ENCODE results near the gene CYFIP1.

CYFIP1 gene

GRCh38 chr15:22868495-22868894, 111.7 kb downstream of the CYFIP1 start:
- no peak for DNase-seq (ENCODE audit: low read depth)

DNA sequence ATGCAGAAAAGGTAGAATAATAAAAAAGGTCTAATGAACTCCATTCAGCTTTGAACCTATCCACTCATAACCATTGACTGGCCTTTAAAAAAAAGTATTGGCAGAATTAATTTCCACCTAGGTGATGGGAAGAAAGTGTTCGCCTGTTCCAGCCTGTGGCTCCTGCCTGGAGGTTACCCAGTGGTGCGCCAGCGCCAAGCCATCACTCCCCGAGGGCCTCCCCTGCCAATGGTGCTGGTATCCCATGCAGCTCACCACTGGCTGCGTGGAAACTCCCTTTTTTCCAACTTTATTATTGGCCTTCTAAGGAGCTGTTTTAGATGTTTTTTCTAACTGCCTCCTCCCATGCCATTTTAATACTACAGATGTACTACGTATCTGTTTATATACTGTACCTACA, 112.3 kb downstream of the CYFIP1 start:
- no peak for DNase-seq (ENCODE audit: low read depth)

GRCh38 chr15:22866079-22866478, 114.1 kb downstream of the CYFIP1 start:
- DNase-seq (ENCODE audit: low read depth) = peak; percentile 87

DNA sequence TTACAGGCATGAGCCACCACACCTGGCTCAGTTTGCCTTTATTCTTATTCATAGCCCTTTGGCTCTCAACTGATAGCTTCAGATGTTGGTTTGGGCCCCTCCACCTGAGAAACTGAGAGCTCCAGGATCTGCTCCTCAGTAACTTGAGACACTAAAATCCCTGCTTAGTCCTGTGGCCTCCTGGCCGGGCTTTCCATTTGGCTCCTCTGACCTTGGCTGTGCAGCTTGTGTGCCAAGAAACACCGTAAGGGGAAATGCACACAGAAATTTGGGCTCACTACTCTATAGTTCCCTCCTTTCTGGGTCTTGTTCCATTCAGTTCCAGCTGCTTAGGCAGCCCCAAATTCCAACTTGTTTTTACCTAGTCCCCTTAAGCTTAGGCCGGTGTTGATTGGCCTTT, 116.8 kb downstream of the CYFIP1 start:
- no peak for DNase-seq (ENCODE audit: low read depth)

DNA sequence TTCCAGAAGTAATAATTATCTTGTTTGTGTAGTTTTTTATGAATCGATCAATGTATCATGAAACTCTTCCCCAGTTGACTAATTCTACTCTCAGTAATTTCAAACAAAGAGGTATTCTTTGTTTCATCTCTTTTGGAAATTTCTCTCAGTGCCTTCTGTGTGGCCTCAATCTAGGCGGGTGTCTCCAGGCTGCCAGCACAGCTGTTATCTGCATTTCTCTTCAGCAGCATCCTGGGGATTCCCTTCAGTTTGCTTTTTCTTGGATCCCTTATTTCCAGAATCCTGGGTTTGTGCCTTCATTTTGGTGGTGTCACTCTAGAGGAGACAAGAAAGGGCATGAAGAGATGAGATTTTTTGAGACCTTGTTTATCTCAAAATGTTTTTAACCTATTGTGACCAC, 119.0 kb downstream of the CYFIP1 start:
- DNase-seq (ENCODE audit: low read depth) = no peak

GRCh38 chr15:22856659-22857058, 123.5 kb downstream of the CYFIP1 start:
- no peak for DNase-seq (ENCODE audit: low read depth)

- no peak for DNase-seq (ENCODE audit: low read depth)
Measured at GRCh38 chr15:22855791-22856190, 124.4 kb downstream of the CYFIP1 start.

DNA sequence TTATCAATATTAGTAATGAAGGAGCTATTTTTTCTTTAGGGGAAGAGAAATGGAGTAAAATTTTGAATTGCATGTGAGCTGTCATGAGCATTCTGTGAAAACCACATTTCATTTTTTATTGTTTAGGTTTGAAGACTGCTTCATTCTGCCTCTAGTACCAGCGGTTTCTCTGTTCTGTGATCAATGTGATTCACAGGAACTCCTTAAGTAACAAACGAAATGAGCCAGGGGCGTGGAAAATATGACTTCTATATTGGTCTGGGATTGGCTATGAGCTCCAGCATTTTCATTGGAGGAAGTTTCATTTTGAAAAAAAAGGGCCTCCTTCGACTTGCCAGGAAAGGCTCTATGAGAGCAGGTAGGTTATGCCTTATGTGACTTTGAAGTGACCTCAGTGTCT, 128.7 kb downstream of the CYFIP1 start:
- no peak for DNase-seq (ENCODE audit: low read depth)

- peak; percentile 76 for DNase-seq (ENCODE audit: low read depth)
Measured at GRCh38 chr15:22850055-22850454, 130.1 kb downstream of the CYFIP1 start.

DNA sequence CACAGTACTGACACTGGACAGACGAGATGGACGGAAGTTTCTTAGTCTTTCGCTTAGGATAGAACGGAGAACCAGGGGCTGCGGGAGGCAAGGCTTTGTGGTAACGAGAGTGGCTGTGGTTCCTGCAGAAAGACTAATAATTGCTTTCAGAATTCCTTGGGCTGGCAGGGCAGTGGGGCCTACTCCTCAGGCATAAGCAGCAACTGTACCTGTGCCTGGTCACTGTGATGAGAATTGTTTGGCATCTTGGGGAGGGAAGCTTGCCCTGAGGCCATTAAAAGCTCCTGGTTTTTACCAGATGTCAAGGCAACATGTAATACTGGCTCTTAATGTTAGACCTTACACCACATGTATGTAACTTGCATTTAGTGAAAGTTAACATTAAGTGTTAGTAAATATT, 134.1 kb downstream of the CYFIP1 start:
- DNase-seq (ENCODE audit: low read depth) = no peak

- DNase-seq (ENCODE audit: low read depth) = peak; percentile 64
Measured at GRCh38 chr15:22845289-22845900, 134.8 kb downstream of the CYFIP1 start.

DNA sequence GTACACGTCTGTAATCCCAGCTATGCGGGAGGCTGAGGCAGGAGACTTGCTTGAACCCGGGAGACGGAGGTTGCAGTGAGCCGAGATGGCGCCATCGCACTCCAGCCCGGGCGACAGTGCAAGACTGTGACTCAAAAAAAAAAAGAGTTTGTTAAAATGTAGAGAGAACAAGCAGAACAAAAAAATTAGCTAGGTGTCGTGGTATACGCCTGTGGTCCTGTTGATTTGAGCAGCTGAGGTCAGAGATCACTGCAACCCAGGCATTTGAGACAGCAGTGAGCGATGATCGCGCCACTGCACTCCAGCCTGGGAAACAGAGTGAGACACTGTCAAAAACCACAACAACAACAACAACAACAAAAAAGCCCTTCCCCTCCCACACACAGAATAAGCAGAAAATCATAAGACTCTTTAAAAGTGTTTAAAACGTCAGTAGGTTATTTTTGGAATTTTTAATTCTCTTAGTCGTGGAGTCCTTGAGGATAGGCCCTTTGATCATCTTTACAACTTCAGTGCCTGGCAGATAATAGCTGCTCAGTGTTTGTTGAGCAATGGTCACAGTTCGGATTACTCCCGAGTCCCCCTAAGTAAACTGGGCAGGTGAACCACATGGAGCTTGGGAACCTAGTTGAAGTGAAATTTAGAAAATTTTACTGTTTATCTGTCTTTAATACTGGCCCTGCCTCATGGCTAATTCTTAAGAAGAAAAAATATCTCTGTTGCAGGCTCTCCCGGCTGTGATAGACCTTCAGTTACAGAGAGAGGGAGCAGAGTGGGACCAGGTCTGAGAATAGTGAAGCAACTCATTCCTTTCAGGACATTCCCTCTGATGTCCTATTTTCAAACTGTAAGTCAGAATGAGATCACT, 135.5 kb downstream of the CYFIP1 start:
- DNase-seq (ENCODE audit: low read depth) = no peak

DNA sequence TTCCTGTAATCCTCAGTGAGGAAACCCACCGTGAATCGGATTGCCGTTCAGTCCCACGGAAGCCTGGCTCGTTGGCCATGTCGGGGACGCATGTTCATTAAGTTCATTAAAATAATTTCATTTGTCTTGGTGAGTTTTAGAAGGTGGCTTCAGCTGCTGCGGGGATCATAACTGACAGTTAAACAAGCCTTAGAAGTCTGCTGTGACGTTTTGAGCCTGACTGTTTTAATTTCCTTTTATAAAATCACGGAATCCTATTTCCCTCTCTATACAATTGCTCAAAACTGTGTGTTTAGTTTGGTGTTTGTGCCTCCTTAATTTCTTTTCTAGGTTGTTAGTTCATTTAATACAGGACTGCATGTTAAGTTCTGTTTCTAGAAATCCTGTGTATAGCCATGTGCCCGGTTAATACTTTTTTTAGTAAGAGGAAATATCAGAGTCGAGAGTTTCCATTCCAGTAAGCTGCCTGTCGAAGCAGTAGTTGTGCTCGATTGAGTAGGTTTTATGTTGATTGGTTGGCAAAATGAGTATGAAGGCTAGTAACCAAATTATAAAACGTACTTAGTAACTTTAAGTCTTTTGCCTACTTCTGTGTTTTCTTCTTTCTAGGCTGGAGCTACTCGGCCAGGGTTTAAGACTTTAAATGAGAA, 141.0 kb downstream of the CYFIP1 start:
- DNase-seq (ENCODE audit: low read depth) = peak; percentile 27

- DNase-seq (ENCODE audit: low read depth) = peak; percentile 96
Measured at GRCh38 chr15:22838292-22839042, 141.7 kb downstream of the CYFIP1 start, which contains the start of gene NIPA2. TSS of gene NIPA2 (plus strand) at chr15:22838666. CDS start at chr15:22851732, 13,066 bp downstream.

- peak; percentile 36 for DNase-seq (ENCODE audit: low read depth)
Measured at GRCh38 chr15:22831473-22831872, 148.7 kb downstream of the CYFIP1 start.

DNA sequence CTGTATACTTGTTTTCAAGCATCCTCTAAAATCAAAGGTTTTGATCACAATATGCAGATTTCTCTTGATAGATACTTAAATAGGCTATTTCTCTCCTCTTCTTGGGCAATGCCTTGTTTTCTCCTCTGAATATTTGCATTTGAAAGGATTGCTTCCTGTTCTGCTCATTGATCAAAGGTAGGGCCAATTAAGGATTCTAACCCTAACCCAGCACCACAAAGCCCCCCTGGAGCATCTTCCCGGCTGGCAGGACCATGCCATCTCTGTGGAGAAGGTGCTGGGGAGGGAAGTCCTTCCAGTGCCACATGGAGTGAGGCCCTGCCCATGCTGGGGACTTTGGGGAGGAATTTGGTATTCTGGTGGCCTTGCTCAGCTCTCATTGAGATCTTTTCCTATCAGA, 153.0 kb downstream of the CYFIP1 start:
- DNase-seq (ENCODE audit: low read depth) = no peak

DNA sequence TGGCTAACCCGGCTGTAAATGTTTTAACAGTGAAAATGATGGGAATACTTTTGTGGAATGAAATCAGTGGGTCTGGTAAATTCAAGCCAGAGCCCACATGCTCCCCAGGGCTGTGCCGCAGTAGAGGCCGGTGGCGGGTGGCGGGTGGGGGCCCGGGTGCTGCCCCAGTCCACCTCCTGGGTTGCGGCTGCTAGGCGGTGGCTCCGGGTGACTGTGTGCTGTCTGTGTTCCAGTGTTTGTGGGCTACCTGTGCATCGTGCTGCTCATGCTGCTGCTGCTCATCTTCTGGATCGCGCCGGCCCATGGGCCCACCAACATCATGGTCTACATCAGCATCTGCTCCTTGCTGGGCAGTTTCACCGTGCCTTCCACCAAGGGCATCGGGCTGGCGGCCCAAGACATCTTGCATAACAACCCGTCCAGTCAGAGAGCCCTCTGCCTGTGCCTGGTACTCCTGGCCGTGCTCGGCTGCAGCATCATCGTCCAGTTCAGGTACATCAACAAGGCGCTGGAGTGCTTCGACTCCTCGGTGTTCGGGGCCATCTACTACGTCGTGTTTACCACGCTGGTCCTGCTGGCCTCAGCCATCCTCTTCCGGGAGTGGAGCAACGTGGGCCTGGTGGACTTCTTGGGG, 156.6 kb downstream of the CYFIP1 start:
- DNase-seq (ENCODE audit: low read depth) = no peak

DNA sequence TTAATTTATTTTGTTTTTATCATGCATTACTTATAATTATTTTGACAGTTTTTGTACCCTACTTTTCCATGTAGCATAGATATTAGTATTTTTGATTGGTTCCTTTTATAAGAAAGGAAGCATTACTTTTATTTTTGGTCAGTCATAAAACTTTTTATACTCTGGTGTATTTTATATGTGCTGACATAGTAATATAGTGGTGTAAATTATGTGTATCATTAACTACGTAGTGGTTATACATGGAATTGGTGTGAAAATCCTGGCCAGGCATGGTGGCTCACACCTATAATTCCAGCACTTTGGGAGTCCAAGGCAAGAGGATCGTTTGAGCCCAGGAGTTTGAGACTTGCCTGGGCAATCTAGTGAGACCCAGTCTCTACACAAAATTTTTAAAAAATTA, 160.5 kb downstream of the CYFIP1 start:
- no peak for DNase-seq (ENCODE audit: low read depth)
